HG03039 (cell line): ENCODE data around the gene CCDC192.
"Not testable (repeated sequence)": the region's sequence is repeated elsewhere in the genome, so short reads cannot be mapped to it uniquely, and the experiment has no call there.

ENCODE experiments used
- ATAC-seq: cut with Tn5 transposase; IDR thresholded peaks from one replicate; pipeline ENCODE4 v1.9.1; 2021; ENCODE audit warnings: mild to moderate bottlenecking, moderate library complexity; ENCODE audit not compliant: unreplicated experiment

CCDC192 gene, protein sequence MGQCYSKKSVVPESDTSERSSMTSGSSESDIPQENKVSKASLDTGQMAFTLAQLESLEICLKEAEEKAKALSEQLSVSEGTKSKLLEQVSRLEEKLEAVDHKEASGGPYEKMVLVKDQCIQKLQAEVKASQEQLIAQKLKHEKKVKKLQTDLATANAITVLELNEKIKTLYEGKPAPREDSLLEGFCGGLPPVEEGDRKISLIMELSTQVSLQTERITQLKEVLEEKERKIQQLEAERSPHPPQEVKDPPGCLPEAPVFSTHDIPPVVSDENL

DNA sequence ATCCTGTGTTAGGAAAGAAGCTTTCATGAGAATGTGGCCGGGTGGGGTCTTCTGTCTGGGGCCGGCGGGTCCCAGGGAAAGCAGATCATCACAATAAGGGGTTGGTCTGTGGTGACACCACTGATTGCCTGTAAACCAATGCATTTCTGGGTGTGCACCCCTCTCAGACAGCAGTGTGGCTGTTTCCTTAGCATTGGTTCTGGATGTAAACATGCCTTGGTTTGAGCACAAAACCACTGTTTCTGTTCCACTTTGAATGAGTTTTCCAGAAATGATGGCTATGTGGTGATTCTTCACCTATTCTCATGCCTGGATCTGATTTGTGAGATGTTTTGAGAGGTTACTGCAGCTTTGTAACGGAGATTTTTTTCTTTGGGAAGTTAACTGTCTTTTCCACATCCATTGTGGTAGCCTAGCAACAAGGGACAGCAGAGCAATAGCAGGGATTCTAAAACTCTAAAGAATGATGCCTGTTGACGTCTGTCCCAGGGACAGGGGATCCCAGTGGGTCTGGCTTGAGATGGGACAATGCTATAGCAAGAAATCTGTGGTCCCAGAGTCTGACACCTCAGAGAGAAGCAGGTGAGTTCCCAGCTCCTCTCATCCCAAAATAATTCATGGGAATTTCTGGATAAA, at the start of gene CCDC192:
CCDC192 (plus strand) TSS at position 466 of the 636 bp plus-strand sequence; CDS start at position 521, 55 bp downstream.
- ATAC-seq: no peak

GRCh38 chr5:127656825-127657224, 46.4 kb upstream of the CCDC192 start:
- no peak for ATAC-seq

GRCh38 chr5:127660047-127660733, 43.0 kb upstream of the CCDC192 start:
- no peak for ATAC-seq

- ATAC-seq: no peak
Measured at GRCh38 chr5:127664093-127664492, 39.1 kb upstream of the CCDC192 start.

DNA sequence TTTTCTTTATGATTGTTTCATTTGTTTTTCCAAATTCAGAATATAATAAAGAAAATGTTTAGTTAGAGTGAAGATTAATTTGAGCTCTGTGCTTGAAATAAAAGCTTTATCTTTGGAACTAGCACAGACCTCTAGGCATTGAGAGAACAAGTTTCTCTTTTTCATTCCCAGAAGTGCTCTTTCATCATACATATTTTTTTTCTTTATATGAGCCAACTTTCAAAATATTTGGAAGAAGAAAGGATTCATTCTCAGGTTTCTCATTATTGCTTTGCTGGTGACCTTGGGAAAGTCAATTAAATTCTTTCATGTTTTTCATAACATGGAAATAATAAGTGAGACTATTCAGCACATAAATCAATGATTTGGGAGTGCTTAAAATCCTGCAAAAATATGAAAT, 37.5 kb upstream of the CCDC192 start:
- ATAC-seq: no peak

GRCh38 chr5:127666043-127666716, 37.0 kb upstream of the CCDC192 start:
- ATAC-seq: no peak

GRCh38 chr5:127667926-127668325, 35.3 kb upstream of the CCDC192 start:
- no peak for ATAC-seq

- ATAC-seq: no peak
Measured at GRCh38 chr5:127671218-127671617, 32.0 kb upstream of the CCDC192 start.

- ATAC-seq: no peak
Measured at GRCh38 chr5:127673117-127673800, 29.9 kb upstream of the CCDC192 start.

DNA sequence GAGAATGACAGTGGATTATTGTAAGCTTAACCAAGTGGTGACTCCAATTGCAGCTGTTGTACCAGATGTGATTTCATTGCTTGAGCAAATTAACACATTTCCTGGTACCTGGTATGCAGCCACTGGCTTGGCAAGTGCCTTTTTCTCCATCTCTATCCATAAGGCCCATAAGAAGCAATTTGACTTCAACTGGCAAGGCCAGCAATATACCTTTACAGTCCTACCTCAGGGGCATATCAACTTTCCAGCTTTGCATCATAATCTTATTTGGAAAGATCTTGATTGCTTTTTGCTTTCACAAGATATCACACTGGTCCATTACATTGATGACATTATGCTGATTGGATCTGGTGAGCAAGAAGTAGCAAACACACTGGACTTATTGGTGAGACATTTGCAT, 26.2 kb upstream of the CCDC192 start:
- not testable (repeated sequence) for ATAC-seq

GRCh38 chr5:127679691-127680330, 23.4 kb upstream of the CCDC192 start:
- ATAC-seq: not testable (repeated sequence)

- ATAC-seq: no peak
Measured at GRCh38 chr5:127680595-127680994, 22.6 kb upstream of the CCDC192 start.

GRCh38 chr5:127683008-127683407, 20.2 kb upstream of the CCDC192 start:
- no peak for ATAC-seq

GRCh38 chr5:127684726-127685467, 18.3 kb upstream of the CCDC192 start:
- no peak for ATAC-seq

- ATAC-seq: no peak
Measured at GRCh38 chr5:127685662-127686061, 17.5 kb upstream of the CCDC192 start.

DNA sequence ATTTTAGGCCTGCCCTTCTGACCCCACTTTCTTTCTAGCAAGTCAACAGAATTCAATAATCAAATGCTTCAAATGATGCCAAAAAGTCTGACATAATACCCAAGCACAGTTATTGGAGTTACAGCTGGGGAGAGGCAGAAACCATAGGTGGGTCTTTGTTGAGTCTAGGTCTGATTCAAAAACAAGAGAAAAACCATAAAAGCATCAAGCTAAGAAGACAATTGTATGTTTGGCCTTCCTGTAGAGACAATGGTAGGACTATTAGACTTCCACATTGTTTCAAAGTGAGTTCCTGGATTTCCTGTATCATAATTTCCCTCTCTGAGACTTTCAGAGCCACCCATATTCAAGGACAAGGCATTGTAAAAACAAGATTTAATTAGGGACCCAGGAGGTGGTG, 16.8 kb upstream of the CCDC192 start:
- no peak for ATAC-seq

- no peak for ATAC-seq
Measured at GRCh38 chr5:127694518-127695171, 8.5 kb upstream of the CCDC192 start.

GRCh38 chr5:127695346-127695745, 7.8 kb upstream of the CCDC192 start:
- ATAC-seq: no peak

DNA sequence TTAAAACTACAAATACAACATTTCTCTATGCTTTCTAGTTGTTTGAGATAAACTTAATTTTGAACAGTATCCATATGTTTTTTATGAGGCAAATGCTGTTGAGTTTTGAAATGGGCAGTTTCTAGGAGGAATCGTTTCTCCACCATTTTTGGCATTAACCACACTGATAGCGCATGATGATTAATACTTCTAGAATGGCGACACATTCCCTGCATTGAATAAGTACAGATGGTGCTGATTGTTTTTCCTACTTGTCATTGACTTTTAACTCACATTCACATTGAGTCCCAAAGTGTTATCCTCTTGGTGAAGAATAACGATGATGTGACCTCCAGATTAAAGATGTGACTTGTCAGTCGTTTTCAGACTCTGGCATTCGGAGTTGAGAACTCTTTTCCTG, 6.5 kb upstream of the CCDC192 start:
- no peak for ATAC-seq
